ENCODE data around the gene COL4A4.
"Not testable (repeated sequence)": the region's sequence is repeated elsewhere in the genome, so short reads cannot be mapped to it uniquely, and the experiment has no call there.

The COL4A4 gene

DNA sequence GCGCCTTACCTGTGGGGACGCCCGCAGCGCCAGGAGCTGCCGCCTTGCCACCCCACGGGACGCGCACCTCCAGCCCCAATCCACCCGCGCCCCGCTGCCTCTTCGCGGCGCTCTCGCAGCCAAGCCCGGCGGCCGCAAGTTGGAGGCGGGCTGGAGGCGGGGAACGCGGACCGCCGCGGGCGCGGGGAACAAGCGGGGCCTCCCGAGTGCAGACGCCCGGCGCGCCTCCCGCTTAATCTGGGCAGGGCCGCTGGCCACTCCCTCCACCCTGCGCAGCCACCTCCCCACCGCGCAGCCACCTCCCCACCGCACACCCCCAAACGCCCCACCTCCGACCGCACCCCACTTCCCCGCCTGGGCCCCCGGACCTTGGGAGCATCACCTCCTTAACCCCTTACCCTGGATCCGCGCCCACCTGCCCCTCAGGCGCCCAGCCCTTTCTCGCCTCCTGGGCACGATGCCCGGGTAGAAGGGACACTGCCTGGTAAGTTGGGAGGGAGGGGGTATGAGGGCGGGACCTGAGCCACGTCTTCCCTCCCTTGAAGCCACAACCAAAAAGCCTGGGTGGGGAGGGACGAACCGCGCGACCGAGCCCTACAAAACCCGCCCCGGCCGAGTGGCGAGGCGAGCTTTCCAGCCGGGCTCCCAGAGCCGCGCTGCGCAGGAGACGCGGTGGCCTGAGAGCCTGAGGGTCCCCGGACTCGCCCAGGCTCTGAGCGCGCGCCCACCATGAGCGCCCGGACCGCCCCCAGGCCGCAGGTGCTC, at the start of gene COL4A4, which contains the start of gene COL4A3:
Gene COL4A4 (minus strand): TSS at position 208 of the 765 bp plus-strand sequence. CDS start 16,722 bp downstream, outside the sequence.
Gene COL4A3 (plus strand): TSS at position 627 of the 765 bp plus-strand sequence. CDS start 103 bp downstream, at position 730.
- peak; percentile 10 to 18 for DNase-seq

DNA sequence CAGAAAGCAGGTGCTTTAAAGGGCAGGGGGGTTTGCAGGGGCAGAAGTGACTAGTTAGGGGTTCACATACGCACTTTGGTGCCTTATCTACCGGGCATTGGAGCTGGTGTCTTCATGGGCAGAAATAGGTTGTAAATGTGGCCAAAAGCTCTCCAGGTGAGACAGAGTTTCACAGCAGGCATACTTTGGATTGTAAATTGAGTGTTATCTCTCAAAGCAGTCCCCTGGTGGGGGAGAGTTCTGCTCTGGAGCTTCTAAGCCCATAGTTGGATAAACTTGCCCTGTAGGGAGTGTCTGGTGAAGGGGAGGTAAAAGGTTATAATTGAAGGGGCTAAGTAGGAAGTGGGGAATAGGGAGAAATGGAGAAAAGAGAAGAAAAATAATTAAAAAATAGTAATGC, 43.6 kb upstream of the COL4A4 start:
- DNase-seq: no peak

DNA sequence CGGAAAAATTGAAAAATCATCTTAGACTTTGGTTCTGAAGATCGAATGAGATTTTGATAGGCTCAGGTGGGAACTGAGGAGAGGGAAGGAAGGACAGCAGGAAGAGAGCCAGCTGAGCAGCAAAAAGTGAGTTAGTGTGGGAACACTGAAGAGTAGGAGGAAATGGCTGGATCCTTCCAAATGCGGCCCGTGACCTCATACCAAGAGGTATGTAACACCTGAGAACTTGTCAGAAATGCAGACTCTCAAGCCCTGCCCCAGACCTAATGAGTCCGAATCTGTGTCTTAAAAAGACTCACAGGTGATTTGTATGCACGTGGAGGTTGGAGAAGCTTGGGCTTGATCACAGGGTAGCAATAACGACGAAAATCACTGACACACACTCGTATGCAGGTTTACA, 42.4 kb upstream of the COL4A4 start:
- DNase-seq: no peak

DNA sequence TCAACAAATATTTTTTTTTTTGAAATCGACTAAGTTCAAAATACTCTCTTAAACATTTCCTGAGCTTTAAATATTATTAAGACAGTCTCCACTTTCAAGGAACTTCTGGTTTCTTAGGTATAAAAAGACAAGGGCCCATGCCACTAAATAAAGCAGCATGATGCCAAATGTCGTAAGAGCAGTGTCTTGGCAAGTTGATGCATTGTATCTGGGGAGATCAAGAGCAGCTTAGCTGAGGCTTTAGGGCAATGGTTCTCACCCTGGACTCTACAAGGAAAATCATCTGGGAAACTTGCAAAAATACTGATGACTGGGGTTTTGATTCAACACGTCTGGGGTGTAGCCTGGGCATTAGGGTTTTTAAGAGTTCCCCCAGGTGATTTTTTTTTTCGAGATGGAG, 41.7 kb upstream of the COL4A4 start:
- DNase-seq: no peak

DNA sequence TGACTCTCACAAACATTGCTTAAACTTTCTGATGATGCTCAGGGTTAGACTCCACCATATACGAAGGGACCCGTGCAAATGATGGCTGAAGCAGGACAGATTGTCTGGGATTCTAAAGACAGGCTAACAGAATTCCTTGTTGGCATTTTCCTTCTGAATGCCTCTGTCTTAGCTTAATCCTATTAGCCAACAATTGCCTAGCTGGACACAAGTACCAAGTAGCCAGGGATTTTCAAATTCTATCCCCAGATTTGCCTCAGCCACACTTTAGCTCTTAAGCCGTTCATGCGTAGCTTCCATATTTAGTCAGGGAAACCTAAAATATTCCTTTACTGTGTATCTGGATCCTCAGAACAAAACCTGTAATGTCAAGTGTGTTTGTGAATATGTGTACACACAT, 40.4 kb upstream of the COL4A4 start:
- no peak for DNase-seq

DNA sequence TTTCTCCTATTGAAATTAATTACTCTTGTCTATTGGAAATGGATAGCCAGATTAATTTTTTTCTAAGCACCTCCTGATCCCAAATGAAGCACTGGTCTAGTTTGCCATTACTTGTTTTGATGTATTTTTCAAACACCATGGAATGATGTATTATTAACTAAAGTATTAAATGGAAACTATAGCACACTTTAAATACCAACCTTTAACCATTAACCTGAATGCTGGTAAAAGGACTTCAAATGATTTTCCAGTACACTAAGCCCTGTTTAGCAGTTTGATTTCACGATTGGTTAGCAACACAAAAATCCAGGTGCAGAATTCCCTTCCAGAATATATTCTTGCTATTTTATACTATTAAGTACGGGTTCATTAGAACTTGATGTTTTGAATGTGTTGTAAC, 37.8 kb upstream of the COL4A4 start:
- no peak for DNase-seq

DNA sequence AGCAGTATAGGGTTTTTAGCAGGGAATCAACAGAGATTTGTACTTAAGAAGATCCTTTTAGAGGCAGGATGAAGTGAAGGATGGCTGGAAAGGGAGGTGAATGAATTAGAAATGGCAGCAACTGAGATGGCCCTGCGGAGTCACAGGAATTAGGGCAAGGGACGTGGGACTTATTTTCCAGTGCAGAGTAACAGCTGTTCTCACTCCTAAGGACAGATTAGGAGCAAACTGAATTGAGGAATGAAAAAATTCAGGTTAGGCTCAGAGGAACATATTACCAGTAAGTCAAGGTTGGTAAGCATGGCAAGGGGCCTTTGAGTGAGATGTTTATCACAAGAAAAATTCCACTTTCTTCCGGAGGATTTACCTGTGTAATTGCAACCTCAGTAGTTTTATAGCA, 34.9 kb upstream of the COL4A4 start:
- no peak for DNase-seq

DNA sequence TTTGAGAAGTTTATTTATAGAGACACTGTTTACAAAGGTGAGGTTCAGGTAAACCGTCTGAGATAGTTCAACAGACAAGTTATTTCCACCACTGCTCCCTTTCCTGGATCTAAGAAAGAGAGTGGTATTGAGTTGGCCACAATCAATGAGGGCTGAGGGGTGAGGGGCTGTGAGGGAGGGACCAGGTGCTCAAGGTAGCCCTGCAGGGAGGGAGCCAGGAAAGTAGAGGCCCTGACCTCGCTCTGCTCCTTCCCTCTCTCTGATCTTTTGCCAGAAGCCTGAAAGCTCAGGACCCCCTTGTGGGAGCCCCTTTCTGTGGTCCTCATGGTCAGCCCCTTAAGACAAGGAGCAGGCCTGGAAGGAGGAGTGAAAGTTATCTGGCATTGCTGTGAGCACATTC, 30.2 kb upstream of the COL4A4 start:
- DNase-seq: no peak

DNA sequence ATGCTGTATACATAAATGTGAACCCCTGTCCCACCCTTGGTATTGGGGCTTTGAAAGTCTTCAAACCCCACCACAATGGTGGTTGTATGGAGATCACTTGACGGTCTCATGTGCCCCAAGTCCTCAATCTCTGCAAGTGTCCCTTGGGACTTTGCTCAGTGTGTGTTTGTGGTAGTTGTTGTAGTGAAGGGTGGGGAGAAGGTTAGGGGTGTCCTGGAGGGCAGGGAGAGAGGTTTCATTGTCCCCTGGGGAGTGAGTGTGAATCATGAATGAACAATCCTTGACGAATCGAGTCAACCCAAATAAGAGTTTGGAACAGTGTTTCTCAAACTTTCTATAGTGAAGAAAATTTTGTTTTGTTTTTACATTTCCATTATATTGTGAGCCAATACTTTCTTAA, 28.5 kb upstream of the COL4A4 start:
- no peak for DNase-seq

DNA sequence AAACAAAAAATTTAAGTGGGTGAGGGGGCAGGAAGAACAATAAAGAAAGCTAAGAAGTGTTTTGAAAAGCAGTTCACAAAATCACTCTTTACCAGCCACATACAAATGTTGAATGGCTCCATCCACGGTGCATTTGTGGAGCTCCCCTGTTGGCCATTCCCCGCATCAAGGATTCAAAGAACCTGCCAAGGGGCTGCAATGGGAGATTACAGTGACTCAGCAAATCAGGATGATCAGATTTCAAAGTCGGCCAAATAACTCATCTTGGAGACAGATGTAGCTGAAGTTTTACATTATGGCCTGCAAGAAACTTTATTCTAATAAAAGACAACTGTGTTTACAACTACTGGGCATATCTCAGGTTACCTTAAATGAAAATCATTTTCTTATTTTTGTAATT, 27.4 kb upstream of the COL4A4 start:
- DNase-seq: no peak

DNA sequence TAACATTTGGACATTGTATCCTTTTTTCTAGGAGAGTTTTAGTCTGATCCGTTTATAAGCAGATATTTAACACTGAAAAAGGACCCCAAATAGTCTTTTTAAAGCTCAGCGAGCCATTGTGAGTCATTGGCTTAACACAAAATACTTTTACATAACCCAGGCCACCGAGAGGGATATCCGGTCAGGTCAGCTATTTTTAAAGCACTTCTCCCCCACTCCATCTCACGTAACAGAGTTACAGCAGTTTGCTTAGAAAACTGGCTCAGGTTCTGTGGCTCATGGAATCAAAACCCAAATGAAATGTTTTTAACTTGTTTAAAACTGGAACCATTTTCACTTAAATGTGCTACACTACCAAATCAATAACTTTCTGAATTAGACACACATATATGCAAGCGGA, 24.3 kb upstream of the COL4A4 start:
- no peak for DNase-seq

DNA sequence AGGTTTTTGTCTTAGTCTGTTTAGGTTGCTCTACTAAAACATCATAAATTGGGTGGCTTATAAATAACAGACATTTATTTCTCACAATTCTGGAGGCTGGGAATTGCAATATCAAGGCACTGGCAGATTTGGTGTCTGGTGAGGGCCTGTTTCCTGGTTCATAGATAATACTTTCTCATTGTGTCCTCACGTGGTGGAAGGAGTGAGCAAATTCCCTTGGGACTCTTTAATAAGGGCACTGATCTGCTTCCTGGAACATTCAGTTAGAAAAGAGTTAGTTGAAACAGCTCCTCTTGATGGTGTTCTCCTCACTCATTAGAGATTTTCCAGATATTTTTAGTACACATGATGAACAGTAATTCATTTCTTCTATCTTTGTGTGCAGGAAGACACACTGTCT, 22.7 kb upstream of the COL4A4 start:
- no peak for DNase-seq

DNA sequence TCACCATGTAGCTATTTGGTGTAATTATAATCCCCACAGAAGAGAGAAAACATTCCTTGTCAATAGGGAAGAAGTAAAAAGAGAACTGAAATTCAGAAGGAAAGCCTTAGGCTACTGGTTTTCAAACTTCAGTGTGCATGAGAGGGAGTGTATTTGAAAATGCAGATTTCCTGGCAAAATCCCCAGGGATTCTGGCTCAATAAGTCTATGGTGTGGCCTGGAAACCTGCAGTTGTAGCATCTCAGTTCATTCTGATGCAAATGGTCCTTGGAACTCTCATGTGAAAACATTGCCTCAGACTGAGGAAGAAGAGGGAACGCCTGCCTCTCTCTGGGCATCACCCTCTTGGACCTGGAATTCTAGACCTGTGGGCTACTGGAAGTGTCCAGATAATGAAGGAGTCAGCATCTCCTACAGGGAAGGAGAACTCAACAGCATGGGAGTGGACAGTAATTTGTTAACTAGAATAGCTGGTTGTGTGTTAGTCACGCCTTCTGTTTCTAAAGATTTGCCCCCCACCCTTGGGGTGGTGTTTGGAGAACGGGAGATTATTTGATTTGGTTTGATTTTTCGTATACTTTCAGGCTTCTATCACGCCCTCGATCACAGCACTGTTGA, 21.7 kb upstream of the COL4A4 start:
- no peak for DNase-seq

DNA sequence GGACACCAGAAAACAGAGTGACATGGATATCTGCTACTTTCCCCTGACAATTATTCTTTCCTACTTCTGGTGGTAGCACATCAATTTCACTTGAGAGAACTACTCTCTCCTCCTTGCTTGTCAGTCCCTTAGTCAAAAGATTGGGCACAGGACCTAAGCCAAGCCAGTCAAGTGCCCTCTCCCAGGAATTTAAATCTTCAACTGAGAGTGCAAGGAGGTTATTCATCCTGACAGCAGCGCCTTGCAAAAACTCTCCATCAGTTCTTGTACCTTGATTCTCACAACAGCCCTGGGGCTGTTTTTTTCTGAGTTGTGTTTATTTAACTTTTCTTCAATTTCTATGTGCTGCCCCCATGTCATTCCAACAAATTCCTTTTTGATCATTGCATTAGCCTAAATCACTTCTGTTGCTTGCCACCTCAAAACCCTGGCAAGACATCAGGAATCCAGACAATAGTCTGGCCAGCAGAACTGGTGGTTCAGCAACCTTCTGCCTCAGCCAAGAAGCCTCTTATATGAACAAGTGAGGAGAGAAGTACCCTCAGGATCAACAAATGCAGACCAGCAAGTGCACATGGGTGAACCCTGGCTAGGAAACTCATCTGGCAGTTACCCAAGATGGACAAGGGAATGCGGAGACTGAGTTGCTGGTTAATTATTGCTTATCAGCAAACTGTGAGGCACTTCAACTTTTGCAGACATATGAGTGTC, 19.8 kb upstream of the COL4A4 start:
- no peak for DNase-seq

DNA sequence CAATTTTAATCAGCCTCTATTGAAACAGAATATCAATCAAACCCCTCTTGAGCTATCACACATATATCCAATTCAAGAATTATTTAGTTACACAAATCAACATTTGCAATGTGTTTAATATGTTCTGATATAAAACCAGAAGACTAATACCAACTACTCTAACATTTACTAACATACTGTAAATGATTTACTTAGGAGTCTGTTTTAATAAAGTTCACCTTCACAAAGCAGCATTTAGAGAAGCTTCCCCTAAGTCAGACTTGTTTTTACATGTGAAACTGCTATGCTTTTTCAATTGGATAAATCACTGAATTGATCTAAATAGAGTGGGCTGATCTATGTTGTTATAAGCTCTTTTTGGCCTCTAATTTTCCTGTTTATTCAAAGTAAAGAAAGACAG, 18.8 kb upstream of the COL4A4 start:
- DNase-seq: no peak

DNA sequence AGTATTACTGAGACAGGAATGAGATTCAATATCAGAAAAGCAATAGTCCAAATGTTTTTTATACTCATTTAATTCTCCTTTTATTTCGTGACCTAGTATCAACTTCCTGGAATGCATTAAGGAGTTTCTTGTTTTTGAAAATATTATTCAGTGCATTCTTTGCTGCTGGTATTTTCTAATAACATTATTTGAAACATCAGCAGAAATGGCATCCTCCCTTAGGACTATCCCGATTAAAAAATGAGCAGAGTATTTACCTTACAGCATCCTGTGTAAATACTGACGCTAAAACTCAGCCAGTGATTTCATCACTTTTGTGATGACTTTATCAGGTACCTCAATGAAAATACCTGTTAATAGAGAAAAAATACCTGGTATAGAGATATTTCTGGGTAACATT, 16.8 kb upstream of the COL4A4 start:
- DNase-seq: no peak

DNA sequence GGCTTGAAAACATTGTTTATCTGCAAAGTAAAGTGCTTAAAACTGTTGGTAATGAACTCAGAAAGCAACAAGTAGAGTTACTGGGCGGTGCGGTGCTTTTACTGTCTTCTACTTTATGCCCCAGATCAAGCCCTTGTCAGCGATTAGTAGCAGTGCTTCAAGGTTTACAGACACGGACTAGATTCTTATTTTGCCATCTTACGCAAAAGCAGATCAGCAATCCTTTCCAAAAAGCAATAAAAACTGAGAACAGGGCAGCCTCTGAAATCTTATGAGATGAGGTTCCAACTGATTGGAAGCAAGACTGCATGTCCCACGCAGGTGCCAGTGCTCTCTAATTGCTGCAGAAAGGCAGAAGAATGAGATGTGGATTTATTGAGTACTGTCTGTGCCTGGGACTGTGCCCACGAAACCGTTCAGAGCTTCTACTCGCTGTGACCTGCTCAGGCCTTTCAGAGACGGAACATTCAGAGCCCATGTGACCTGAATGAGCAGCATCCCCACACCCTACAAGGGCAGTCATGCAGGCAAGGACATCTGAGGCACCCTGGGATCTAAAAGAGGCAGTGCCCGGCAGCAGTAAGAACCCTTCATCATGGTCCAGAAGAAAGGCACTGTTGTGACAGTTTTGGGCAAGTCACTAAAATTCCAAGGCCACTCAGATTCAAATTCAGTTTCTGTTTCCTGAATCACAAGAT, 16.1 kb upstream of the COL4A4 start:
- DNase-seq: no peak

DNA sequence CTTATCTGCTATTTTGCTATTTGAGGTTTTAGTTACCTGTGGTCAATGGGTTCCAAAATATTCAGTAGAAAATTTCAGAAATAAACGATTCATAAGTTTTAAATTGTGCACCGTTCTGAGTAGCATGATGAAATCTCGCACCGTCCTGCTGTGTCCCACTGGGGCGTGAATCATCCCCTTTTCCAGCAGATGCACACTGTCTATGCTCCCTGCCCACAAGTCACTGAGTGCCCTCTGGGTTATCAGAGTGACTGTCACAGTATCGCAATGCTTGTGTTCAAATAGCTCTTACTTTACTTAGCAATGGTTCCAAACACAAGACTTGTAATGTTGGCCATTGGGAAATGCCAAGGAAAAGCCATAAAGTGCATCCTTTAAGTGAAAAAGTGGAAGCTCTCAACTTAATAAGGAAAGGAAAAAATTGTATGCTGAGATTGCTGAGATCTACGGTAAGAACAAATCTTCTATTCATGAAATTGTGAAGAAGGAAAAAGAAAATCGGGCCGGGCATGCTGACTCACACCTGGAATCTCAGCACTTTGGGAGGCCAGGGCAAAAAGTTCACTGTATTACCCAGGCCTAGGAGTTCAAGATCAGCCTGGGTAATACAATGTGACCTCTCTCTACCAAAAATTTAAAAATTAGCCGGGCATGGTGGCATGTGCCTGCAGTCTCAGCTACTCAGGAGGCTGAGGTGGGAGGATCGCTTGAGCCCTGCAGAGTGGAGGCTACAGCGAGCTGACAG, 13.8 kb upstream of the COL4A4 start:
- DNase-seq: no peak

DNA sequence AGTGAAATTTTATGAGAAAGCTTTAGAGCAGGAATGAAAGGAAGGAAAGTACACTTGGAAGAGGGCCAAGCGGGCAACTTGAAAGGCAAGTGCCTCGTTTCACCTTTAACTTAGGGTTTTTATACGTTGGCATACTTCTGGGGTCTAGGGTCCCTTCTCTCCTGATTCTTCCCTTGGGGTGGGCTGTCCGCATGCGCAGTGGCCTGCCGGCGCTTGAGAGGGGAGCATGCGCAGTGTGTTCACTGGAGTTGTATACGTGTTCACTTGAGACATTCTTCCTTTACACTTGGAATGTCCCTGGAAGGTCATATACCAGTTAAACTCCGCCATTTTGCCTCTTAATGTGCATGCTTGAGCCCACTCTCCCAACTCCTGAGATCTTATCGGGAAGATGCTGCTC, 7.8 kb upstream of the COL4A4 start:
- not testable (repeated sequence) for DNase-seq

DNA sequence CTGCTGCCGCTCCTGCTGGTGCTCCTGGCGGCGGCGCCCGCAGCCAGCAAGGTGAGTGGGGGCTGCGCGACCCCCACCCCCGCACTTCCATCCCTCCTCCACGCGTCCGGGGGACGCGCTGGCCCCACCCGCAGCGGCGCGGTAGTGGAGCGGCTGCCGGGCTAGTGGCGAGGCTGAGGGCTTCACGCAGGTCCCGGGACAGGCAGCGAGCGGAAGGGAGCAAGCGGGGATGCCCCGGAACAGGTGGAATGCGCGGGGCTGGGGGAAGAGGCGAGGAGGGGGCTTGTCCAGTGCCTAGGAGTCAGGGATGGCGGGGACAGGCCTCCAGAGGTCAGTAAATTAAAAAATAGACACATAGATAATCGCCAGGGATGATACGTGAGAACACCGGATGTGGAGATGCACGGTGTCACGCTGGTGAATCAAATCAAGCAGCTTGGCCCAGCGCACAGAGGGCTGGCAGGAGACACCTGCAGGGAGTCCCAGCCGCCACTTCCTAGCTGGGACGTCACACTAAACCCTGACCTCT, 822 bp upstream of the COL4A4 start:
- peak; percentile 20 to 34 for DNase-seq

DNA sequence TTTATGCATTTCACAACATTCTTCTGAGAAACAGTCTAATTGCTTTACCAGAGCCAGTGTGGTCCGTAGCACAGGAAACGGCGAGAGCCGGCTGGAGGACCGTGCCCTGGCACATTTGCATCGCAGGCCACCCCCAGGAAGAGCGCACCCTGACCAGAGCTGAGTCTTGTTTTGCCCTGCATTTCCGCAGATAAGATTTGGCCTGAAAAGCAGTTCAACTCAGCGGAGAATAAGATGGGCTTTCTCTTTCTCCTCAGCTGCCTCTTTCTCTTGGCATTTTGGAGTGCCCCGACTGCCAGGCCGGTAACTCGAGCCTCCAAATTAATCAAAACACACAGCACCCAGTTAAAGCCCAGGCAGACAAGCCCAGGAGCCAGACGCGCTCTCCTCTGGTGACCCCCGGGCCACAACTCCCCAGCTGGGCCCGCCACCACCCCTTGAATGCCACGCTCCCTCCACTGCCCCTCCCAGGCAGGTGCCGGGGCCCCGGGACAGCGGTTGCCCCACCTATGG, 464 bp downstream of the COL4A4 start:
- no peak for DNase-seq

DNA sequence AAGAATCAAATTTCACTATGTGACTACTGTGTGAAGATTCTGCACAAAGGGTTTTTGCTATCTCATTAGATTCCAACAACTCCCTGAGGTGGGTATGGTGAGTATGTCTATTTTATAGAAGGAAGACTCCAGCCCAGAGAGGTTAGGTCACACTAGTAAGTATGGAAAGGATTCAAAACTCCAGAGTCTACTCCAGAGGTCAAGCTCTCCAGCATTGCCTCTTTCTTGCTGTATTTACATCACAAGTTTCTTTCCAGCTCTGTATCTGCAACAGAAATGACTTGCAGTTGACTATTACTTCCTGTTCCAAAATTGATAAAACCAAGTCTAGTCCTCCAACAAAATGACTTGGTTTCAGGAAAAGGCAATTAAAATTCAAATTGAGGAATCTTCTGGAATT, 2.1 kb downstream of the COL4A4 start:
- no peak for DNase-seq
